IMR-90 (cell line): Measurements from ENCODE around the gene TMED6.

Experiments used
- POLR2A ChIP-seq: IDR thresholded peaks from 2 replicates; pipeline ENCODE4 v1.6.1; 2012; ENCODE audit warnings: mild to moderate bottlenecking, low read depth, low read length
- TF ChIP-seq, protein P1 (sequence below): conservative IDR thresholded peaks from 2 replicates; pipeline ENCODE4 v1.5.1; 2012; ENCODE audit warnings: mild to moderate bottlenecking, low read depth, low read length, improper control_type of control experiment
- TF ChIP-seq, protein P2 (sequence below): fragments of 150-350 bp; IDR thresholded peaks from 2 replicates; pipeline ENCODE4 v1.6.1; 2017; ENCODE audit warnings: mild to moderate bottlenecking, antibody characterized with exemption, low read length, low read depth

DNA sequence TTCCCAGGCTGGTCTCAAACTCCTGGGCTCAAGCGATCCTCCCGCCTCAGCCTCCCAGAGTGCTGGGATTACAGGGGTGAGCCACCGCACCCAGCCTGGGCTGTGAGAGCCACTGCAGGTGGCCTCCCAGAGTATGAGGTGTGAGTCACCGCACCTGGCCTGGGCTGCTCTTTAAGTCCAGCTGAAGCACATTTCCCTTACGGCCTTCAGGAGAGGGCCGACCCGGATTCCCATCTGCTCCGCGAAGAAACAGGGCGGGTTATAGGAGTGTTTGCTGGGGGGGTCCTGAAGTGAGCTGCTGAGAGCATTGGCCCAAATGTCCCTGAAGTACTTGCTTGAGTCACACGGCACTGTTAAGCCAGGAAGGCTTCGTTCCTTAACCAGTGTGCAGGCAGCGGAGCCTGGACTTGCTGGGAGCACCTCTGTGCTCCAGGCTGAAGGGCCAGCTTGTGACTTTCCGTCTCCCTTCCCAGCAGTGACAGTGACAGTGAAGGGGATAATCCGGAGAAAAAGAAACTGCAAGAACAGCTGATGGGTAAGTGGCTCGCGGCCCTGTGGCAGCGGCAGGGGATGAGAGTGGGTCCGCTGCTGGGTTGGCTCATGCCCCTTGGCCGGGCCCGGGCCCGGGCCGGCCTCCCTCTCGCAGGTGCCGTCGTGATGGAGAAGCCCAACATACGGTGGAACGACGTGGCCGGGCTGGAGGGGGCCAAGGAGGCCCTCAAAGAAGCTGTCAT lies 33.2 kb downstream of the TMED6 start:
- TF ChIP-seq, protein P1, sequence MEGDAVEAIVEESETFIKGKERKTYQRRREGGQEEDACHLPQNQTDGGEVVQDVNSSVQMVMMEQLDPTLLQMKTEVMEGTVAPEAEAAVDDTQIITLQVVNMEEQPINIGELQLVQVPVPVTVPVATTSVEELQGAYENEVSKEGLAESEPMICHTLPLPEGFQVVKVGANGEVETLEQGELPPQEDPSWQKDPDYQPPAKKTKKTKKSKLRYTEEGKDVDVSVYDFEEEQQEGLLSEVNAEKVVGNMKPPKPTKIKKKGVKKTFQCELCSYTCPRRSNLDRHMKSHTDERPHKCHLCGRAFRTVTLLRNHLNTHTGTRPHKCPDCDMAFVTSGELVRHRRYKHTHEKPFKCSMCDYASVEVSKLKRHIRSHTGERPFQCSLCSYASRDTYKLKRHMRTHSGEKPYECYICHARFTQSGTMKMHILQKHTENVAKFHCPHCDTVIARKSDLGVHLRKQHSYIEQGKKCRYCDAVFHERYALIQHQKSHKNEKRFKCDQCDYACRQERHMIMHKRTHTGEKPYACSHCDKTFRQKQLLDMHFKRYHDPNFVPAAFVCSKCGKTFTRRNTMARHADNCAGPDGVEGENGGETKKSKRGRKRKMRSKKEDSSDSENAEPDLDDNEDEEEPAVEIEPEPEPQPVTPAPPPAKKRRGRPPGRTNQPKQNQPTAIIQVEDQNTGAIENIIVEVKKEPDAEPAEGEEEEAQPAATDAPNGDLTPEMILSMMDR, result no peak
- TF ChIP-seq POLR2A, result no peak
- TF ChIP-seq, protein P2, sequence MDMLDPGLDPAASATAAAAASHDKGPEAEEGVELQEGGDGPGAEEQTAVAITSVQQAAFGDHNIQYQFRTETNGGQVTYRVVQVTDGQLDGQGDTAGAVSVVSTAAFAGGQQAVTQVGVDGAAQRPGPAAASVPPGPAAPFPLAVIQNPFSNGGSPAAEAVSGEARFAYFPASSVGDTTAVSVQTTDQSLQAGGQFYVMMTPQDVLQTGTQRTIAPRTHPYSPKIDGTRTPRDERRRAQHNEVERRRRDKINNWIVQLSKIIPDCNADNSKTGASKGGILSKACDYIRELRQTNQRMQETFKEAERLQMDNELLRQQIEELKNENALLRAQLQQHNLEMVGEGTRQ, result no peak
